UCSD-AML1 (cell line): ENCODE results near the gene GOT1.

ENCODE experiments used
- DNase-seq: peaks from one replicate; lab custom pipeline; 2025; ENCODE audit not compliant: unreplicated experiment; lab: John Stamatoyannopoulos, UW

Gene GOT1

GRCh38 chr10:99395750-99396445 lies 34.5 kb downstream of the GOT1 start:
- DNase-seq, result peak; percentile 51

DNA sequence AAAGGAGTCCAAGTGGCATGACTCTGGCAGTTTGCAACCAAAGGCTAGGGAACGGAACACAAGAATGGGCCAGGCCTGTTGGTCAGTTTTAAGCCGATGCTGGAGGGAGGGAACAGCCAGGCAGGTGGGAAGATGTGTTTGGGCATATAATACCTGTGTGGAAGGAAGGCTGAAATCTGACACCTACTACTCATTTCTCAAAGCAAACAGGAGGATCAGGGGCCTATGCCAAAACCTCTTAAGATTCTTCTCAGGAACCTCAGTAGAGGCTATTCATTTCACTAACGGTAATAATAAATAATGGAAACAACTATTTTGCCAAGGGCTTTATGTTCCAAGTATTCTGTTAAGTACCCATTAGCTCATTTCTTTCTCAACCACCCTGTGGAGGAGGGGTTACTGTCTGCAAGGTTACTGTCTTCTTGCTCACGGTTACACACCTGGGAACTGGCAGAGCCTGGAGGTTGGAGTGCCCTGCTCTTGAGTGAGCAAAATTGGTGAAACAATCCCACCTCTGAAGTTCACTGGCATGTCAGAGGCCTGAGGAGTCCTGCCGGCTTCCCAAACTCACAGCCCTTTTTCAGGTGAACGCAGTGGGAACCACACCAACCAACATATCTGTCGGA lies 35.5 kb downstream of the GOT1 start:
- DNase-seq, result no peak

- no peak for DNase-seq
Observed at GRCh38 chr10:99394256-99394655, 36.2 kb downstream of the GOT1 start.

- no peak for DNase-seq
Observed at GRCh38 chr10:99393683-99394082, 36.7 kb downstream of the GOT1 start.

GRCh38 chr10:99393036-99393435 lies 37.4 kb downstream of the GOT1 start:
- DNase-seq, result no peak

- DNase-seq, result no peak
Observed at GRCh38 chr10:99391346-99391745, 39.1 kb downstream of the GOT1 start.

GRCh38 chr10:99389729-99390480 lies 40.5 kb downstream of the GOT1 start:
- DNase-seq, result no peak

DNA sequence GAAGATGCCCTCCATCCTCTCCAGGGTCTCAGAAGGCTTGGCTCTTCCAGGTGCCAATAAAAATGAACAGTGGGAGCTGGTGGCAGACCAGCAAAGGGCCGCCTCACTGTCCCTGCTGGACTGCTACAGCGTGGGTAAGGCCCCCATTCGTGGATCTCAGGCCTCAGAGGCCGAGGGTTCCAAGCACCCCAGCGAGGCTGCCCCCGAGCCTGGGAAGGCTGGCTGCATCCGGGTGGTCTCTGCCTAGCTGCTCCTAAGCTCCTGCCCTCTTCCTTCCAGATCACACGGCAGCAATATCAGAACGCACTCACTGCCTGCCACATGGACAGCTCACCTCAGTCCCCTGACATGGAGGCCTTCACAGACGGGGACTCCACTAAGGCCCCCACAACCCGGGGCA lies 42.9 kb downstream of the GOT1 start:
- DNase-seq, result no peak

- no peak for DNase-seq
Observed at GRCh38 chr10:99387071-99387470, 43.4 kb downstream of the GOT1 start.

- no peak for DNase-seq
Observed at GRCh38 chr10:99382176-99382575, 48.2 kb downstream of the GOT1 start.

DNA sequence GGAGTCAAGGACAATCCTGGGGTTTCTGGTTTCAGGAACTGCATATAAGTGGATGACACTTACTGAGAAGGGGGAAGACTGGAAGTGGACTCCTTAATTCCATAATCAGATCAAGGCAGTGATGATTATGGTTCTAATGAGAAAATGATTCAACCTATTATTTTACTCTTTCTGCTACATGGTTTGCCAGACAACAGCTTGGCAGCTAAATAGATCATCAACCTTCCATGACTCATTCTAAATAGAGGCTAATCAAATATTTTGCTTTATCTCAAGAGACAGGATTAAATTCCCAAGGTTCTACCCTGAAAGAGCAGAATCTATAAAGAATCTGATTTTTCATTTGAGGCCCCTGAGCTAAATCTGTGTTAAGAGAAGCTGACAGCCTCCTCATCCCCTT lies 55.0 kb downstream of the GOT1 start:
- no peak for DNase-seq

GRCh38 chr10:99374972-99375371 lies 55.5 kb downstream of the GOT1 start:
- DNase-seq, result no peak

- no peak for DNase-seq
Observed at GRCh38 chr10:99374526-99374925, 55.9 kb downstream of the GOT1 start.

DNA sequence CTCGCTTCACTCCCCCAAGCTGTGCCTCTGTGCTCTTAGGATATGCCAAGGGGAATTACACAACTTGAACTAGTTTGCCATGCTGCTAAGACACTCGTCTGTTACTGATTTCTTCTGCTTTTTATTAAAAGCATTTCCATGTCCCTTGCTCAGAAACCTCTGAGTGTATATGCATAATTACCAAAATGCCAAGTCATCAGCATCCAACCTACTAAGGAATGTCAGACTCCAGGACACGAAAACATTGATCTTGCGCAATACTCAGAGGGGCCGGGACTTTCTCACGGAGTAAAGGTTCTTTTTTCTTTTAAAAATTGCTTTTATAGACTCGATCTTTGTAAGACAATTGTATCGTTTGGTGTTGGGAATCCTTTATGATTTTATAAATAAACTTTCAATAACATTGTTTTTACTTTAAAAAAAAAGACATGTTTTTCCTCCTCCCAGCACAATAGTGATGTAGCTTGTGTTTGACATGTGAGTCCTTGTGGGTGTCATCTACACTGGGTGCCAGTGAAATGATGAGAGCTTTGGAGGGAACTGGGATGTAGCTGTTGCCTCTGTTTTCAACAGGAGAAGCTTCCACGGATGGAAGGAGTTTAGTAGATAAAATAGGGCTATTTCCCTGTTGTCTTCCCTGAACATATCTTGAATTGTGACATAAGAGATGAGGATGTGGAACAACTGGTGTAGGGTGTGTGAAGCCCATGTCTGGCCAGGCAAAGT lies 57.7 kb downstream of the GOT1 start:
- no peak for DNase-seq

GRCh38 chr10:99370993-99371392 lies 59.4 kb downstream of the GOT1 start:
- DNase-seq, result no peak

GRCh38 chr10:99369551-99369950 lies 60.9 kb downstream of the GOT1 start:
- no peak for DNase-seq

DNA sequence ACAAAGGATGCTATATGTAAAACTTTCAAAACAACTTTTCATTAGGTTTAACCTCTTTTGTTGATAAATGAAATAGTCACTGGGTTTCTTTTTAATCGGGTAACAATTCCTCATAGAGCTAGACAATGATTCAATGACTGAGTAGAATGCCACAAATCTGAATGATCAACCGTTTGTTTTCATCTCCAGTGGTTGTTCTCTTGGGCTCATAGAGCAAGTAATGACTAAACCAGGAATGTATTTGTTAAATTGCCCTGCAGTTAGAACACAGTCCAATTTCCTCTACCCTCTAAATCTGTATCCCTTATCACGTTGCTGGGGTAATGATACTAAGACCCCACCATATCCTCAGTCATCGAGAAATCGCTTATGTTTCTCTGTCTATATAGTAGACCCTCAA lies 61.3 kb downstream of the GOT1 start:
- no peak for DNase-seq

DNA sequence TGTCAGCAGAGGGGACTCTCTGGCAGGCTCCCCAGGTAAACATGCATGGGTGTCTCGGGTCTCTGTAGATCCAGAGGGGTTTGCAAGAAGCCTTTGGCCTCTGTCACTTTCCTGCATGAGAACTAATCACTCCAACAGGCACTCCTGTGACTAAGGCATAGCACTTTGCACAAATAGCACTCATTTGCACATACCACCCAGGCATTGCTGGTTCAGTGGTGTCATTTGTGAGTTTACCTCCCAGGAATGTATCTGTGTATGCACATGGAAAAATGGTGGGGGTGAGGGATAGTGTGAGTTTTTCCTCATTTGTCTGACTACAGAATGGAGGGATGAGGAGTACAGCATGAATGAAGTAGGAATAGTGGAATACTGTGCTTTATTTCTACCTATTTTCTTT lies 61.8 kb downstream of the GOT1 start:
- DNase-seq, result no peak

- no peak for DNase-seq
Observed at GRCh38 chr10:99366666-99367065, 63.8 kb downstream of the GOT1 start.

DNA sequence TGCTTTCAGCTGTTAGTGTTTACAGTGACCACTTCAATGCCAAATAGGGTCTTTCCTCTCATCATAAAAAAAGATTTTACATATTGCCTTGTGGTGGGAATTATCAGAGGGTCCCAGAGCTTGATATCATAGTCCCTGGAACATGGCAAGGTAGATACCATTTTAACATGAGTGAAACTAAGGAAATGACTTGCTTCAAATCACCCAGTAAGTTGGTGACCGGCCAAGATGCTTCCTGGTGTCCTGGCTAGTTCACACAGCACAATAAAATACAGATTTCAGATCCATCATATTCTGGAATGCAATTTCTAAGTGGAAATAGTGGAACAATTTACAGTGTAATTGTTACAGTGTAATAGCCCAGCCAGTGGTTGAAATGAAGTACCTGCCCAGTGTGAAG lies 64.7 kb downstream of the GOT1 start:
- DNase-seq, result no peak

DNA sequence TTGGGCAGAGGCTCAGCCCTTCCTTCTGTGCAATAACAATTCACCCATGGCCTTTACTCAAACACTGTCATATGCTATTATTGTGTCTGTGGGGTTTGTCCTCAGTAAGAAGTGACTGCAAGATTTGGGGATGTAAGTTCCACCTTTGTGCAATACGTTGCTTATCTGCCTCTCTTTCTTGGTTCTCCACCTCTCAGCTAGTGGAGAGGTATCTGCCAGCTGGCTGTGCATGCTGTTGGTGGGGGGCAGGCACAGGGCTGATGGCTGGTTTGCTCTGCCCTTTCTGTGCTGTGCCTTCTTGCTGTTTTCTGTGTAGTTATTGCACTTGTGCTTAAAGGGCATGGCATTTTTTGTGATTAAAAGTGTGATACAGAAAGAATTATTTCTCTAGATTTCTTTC lies 65.1 kb downstream of the GOT1 start:
- DNase-seq, result no peak

DNA sequence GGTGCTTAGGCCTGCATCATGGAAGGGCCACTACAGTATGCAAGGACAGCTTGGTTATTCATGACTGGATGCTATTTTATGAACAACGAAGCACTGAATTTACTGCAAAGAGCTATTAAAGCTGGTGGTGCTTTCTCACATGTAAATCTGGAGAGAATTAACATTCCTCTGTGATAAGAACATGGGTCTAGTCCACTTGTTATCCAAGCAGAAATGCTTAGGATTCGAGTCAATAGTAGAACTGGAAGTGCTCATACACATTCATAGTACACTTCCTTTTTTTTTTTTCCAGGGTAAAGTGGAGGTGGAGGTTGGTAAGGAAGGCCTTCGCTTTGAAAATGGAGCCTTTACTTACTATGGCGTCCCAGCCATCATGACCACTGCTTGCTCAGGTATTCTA lies 66.3 kb downstream of the GOT1 start:
- DNase-seq, result no peak
